H1 (cell line): Measurements from ENCODE around the gene C8B. TPM values are rescaled to one million over a fixed set of nuclear protein-coding genes. Genes with fewer than 3 reads are reported as not detected.

ENCODE experiments used
- FOSL1 ChIP-seq: IDR thresholded peaks from 2 replicates; pipeline ENCODE4 v1.6.1; 2011; ENCODE audit warnings: mild to moderate bottlenecking, low read depth, low read length, moderate library complexity; ENCODE audit not compliant: insufficient read depth
- KDM1A ChIP-seq: fragments of 200-600, 300-600 bp; sonication (generic); IDR thresholded peaks from 2 replicates; pipeline ENCODE4 v1.7.1; 2016; ENCODE audit warnings: mild to moderate bottlenecking, low read length, borderline replicate concordance
- MAFK ChIP-seq: IDR thresholded peaks from 2 replicates; pipeline ENCODE4 v1.6.1; 2012; ENCODE audit warnings: low read depth, mild to moderate bottlenecking, improper control_type of control experiment, low read length
- NANOG ChIP-seq: IDR thresholded peaks from 2 replicates; pipeline ENCODE4 v1.6.1; 2011; ENCODE audit warnings: low read length, low read depth, mild to moderate bottlenecking, inconsistent platforms; ENCODE audit not compliant: insufficient read depth, poor library complexity, severe bottlenecking
- NRF1 ChIP-seq: IDR thresholded peaks from 2 replicates; pipeline ENCODE4 v1.6.1; 2011; ENCODE audit warnings: mild to moderate bottlenecking, low read depth, low read length, improper control_type of control experiment
- SAP30 ChIP-seq: fragments of 300-600 bp; sonication (generic); IDR thresholded peaks from 2 replicates; pipeline ENCODE4 v1.7.1; 2012; ENCODE audit warnings: low read length, moderate library complexity, mild to moderate bottlenecking, inconsistent platforms; ENCODE audit not compliant: insufficient read depth, insufficient replicate concordance
- polyA plus RNA-seq, 7 experiments: library from polyadenylated mRNA; depleted of rRNA in 3 of 7; stranded (reverse) in 5 of 7; unstranded in 2 of 7; fragments of >200 nt in 5 of 7; fragments of 200-250 nt in 2 of 7; gene quantifications; 1 replicate in 5 of 7; 2 replicates in 1 of 7; 4 replicates in 1 of 7; pipeline versions ENCODE4 v1.2.1 to v1.2.3, GENCODE V29; 2011 to 2013; ENCODE audit warnings: missing spikeins in 2 of 7, mixed read lengths in 2 of 7
- total RNA-seq: library from RNA; stranded (reverse); fragmentation: NEBNext Ultra II Directional; extraction: Animal tissue kit (Norgen Biotek cat#: 25700); gene quantifications from 2 replicates; pipeline ENCODE4 v1.2.1, GENCODE V29; 2021

The C8B gene
- total and polyA plus RNA-seq, 2 of the 8 experiments (the other 6 are each of a cell fraction or from before 2014, with no cell fraction given) = not detected

DNA sequence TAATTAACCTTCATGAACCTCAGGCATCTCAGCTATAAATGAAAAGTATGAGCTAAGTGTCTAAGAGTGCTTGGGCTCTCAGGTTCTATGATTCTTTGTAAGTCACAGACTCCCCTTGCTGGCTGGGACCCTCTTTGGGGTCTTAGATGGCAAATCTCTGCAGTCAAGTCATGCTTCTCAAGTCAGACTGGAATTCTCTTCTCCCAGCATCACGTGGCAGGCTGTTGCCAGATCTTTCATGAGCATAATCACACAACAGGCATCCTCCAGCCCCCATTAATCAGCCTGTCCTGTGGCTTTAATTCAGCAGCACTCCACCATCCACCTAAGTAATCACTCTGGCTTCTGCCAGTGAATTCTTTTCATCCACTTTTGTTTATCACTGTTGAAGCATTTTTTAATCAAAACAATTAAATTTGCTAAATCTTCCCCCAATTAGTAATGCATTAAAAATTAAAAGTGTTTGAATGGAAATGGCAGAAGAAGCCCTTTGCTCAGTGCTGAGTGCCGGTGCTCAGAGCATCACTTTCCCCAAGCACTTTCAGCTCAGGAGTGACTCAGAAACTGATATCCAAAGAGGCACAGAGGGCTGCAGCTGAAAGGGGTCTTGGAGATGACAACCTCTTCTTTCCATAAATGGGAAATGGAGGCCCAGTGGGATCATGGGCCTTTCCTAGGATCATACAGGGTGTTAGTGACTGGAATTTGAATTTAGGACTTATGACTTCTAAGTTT is 61.0 kb downstream of the C8B start (continued):
- TF ChIP-seq FOSL1 (no peak), SAP30 (no peak), KDM1A (no peak), NRF1 (no peak), NANOG (no peak), MAFK (no peak)
